GM10266 (cell line): Measurements from ENCODE around the gene TFDP1.

ENCODE experiments used
- DNase-seq: peaks from one replicate; pipeline ENCODE4 v3.0.0; 2012; ENCODE audit errors: extremely low spot score
- CTCF ChIP-seq: IDR thresholded peaks from 2 replicates; pipeline ENCODE4 v1.5.1; 2012; ENCODE audit warnings: mild to moderate bottlenecking, low read depth; ENCODE audit not compliant: control insufficient read depth, insufficient read depth; ENCODE audit errors: missing control alignments

Gene TFDP1

DNA sequence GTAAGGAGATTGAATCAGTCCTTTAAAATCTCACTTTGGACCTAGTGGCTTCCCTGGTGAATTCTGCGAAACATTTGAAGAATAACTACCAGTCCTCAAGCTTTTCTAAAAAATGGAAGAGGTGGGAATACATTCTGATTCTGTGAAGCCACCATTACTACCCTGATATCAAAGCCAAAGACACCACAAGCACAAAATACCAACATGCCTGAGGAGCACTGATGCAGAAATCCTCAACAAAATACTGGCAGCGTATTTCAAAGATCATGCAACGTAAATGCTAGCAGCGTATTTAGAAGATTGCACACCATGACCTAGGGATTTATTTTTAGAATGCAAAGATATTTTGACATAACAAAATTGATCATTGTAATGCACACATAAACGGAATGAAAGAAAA is 59.0 kb downstream of the TFDP1 start:
- no peak for TF ChIP-seq CTCF
- no peak for DNase-seq

- DNase-seq, result no peak
Observed at GRCh38 chr13:113644800-113645199, 60.2 kb downstream of the TFDP1 start.

GRCh38 chr13:113645329-113645728 is 60.8 kb downstream of the TFDP1 start:
- no peak for DNase-seq
- TF ChIP-seq CTCF, result no peak

More at GRCh38 chr13:113644800-113645199, 60.2 kb downstream of the TFDP1 start:
- TF ChIP-seq CTCF, result no peak

- DNase-seq, result no peak
- no peak for TF ChIP-seq CTCF
Observed at GRCh38 chr13:113646376-113646775, 61.8 kb downstream of the TFDP1 start.

- DNase-seq, result no peak
- no peak for TF ChIP-seq CTCF
Observed at GRCh38 chr13:113646921-113647340, 62.4 kb downstream of the TFDP1 start.

DNA sequence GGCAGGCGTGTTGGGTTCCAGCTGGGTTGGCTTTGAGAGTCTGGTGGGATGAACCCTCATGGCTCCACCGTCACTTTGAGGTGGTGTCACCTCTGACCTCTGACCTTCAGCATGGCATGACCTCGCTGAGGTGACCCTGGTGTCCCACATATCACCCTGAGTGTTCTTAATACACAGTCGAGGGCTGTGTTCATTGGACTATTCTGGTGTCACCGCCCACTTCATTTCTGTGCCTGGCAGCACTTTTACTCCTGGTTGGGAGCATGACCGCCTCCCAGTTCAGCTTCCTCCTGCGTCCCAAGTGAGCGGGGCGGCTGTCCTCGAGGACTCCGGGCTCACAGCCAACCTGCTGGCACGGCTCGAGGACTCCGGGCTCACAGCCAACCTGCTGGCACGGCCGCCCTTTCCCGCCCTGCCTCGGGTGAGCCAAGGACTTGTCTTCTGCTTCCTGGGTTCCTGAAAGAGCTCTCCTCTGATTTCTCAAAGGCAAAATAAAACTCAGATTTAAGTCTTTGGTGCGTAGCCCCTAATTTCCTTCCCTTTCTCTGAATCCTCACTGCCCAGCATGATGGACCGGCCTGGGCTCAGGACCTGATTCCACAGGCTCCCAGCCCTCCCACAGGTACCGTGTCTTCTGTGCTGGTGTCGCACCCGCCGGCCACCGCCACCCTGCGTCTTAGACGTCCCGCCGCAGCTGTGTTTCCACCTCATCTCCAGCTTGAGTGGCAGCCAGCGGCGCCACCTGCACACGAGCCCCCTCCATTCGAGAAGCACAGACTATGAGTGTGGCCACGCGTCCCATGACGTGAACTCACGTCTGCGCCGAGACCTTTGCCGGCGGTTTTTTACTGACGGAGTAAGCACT is 63.0 kb downstream of the TFDP1 start:
- TF ChIP-seq CTCF, result no peak
- no peak for DNase-seq

DNA sequence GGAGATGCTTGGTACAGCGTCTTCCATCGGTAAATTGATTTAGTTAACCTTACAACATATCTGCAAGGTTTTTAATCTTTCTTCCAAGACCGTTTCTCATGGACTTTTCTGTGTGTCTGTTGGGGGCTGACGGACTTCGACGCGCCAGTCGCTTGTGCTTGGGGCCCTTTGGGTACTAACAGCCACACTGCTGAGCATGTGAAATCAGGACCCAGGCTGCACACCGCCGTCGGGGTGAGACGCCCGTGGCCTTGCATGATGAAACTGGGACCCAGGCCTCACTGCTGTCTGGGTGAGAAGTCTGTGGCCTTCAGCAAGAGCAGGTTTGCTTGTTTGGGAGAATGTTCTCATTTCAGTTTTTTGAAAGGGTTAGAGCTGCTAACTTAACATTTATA is 63.7 kb downstream of the TFDP1 start:
- DNase-seq, result no peak
- no peak for TF ChIP-seq CTCF
